Activated B cell treated with CpG ODN at 0.5 μM for 24 hours (primary cell): ENCODE results near the gene TNFSF4. TPM values are rescaled to one million over a fixed set of nuclear protein-coding genes. Genes with fewer than 3 reads are reported as not detected.

ENCODE experiments used
- ATAC-seq: fragments of 200-7000 bp; cut with Tn5 transposase; one replicate; pipeline ENCODE4 v1.10.0; 2021; ENCODE audit warnings: low read depth, mild to moderate bottlenecking, moderate library complexity
- CTCF ChIA-PET: fragments of 350-600 bp; sonication (Branson Sonifier 250); formaldehyde crosslinking; loops from one replicate; lab custom pipeline; 2021; ENCODE audit warnings: antibody characterized with exemption; lab: Charles Lee
- POLR2A ChIA-PET: fragments of 350-600 bp; sonication (Branson Sonifier 250); formaldehyde crosslinking; loops from one replicate; lab custom pipeline; 2021; ENCODE audit warnings: antibody characterized with exemption; lab: Charles Lee
- DNase-seq: peaks from one replicate; pipeline ENCODE4 v3.0.0; 2022
- H3K27ac Mint-ChIP-seq: one replicate; pipeline ENCODE4 v1.8.0; 2020; ENCODE audit warnings: mixed read lengths
- H3K27me3 Mint-ChIP-seq: one replicate; pipeline ENCODE4 v1.8.0; 2021; ENCODE audit warnings: mixed read lengths
- H3K36me3 Mint-ChIP-seq: one replicate; pipeline ENCODE4 v1.8.0; 2021; ENCODE audit warnings: low read depth, mixed read lengths
- H3K4me1 Mint-ChIP-seq: one replicate; pipeline ENCODE4 v1.8.0; 2021; ENCODE audit warnings: mixed read lengths
- H3K4me3 Mint-ChIP-seq: one replicate; pipeline ENCODE4 v1.8.0; 2020; ENCODE audit warnings: mild to moderate bottlenecking, mixed read lengths
- H3K9me3 Mint-ChIP-seq: one replicate; pipeline ENCODE4 v1.8.0; 2020; ENCODE audit warnings: mixed read lengths
- CTCF ChIP-seq: fragments of 200-600 bp; IDR thresholded peaks from one replicate; pipeline ENCODE4 v1.8.0; 2022; ENCODE audit warnings: antibody characterized with exemption, mild to moderate bottlenecking
- intact Hi-C: fragments of 100-400 bp; cut with micrococcal nuclease; formaldehyde crosslinking; loops from one replicate; pipeline ENCODE4 v1.15.1; 2024
- total RNA-seq: library from RNA; stranded (reverse); gene quantifications from 2 replicates; pipeline ENCODE4 v1.2.3, GENCODE V29; 2022

Gene TNFSF4
- total RNA-seq, 1 donor from 2014 or later: 8.6 TPM

GRCh38 chr1:173205146-173206051, 1.7 kb downstream of the TNFSF4 start:
- CTCF ChIA-PET: interaction anchor here (0.7 to 13.1 kb wide), 9 partner anchors 212 to 620 kb away, joined by 3 to 249 read pairs (median 4); partner anchors contain the start of gene CENPL
- Mint-ChIP-seq H3K27me3 (no peaks in the 10 kb centered on the region), H3K4me3 (peak overlapping the region; percentile 81), H3K9me3 (no peaks in the 10 kb centered on the region), H3K4me1 (peaks cover 51% of the 10 kb centered on the region), H3K36me3 (no peaks in the 10 kb centered on the region), H3K27ac (peak overlapping the region; percentile 83)
- DNase-seq (no peak), ATAC-seq (peak; percentile 38)
- intact Hi-C loops: loop anchor here (2.0 to 10.0 kb wide), 4 partner anchors 205 to 1539 kb away; no protein-coding TSS in a partner anchor
- no peak for TF ChIP-seq CTCF
- POLR2A ChIA-PET: interaction anchor here (1.0 to 3.3 kb wide), 7 partner anchors 10 to 460 kb away, joined by 5 to 24 read pairs (median 8); no protein-coding TSS in a partner anchor

- ATAC-seq (no peak), DNase-seq (no peak)
- no peak for TF ChIP-seq CTCF
- POLR2A ChIA-PET: interaction anchor here (1.4 to 3.3 kb wide), 5 partner anchors 9 to 460 kb away, joined by 6 to 24 read pairs (median 8); no protein-coding TSS in a partner anchor
- no peaks in the 10 kb centered on the region for H3K9me3 Mint-ChIP-seq
- H3K4me3 Mint-ChIP-seq: peak overlapping the region; percentile 21
- H3K27ac Mint-ChIP-seq: peak overlapping the region; percentile 19
- no peaks in the 10 kb centered on the region for H3K27me3 Mint-ChIP-seq
- H3K4me1 Mint-ChIP-seq: peaks cover 51% of the 10 kb centered on the region
- H3K36me3 Mint-ChIP-seq: no peaks in the 10 kb centered on the region
- CTCF ChIA-PET: interaction anchor here (0.7 to 13.1 kb wide), 8 partner anchors 213 to 620 kb away, joined by 3 to 249 read pairs (median 9); partner anchors contain the start of gene CENPL
- intact Hi-C loops: loop anchor here (5.0 to 10.0 kb wide), 2 partner anchors 187 to 1540 kb away; no protein-coding TSS in a partner anchor
Measured at GRCh38 chr1:173204693-173205092, 2.4 kb downstream of the TNFSF4 start.

GRCh38 chr1:173202424-173203145, 4.5 kb downstream of the TNFSF4 start:
- Mint-ChIP-seq H3K27me3 (no peaks in the 10 kb centered on the region), H3K9me3 (no peaks in the 10 kb centered on the region), H3K27ac (no peak overlapping the region), H3K4me1 (peaks cover 50% of the 10 kb centered on the region), H3K4me3 (no peak overlapping the region), H3K36me3 (no peaks in the 10 kb centered on the region)
- DNase-seq (no peak), ATAC-seq (no peak)
- ChIA-PET CTCF (interaction anchor here (0.8 to 13.1 kb wide), 31 partner anchors 9 to 459 kb away, joined by 3 to 249 read pairs (median 4); no protein-coding TSS in a partner anchor), POLR2A (interaction anchor here (0.6 to 1.8 kb wide), 8 partner anchors 10 to 457 kb away, joined by 3 to 13 read pairs (median 4); no protein-coding TSS in a partner anchor)
- no peak for TF ChIP-seq CTCF
- intact Hi-C loops: loop anchor here (1.0 to 10.0 kb wide), 5 partner anchors 185 to 1542 kb away; no protein-coding TSS in a partner anchor

GRCh38 chr1:173201969-173202368, 5.2 kb downstream of the TNFSF4 start:
- Mint-ChIP-seq H3K4me3 (no peak overlapping the region), H3K9me3 (no peaks in the 10 kb centered on the region), H3K36me3 (no peaks in the 10 kb centered on the region), H3K27ac (no peak overlapping the region), H3K27me3 (no peaks in the 10 kb centered on the region), H3K4me1 (peaks cover 46% of the 10 kb centered on the region)
- DNase-seq (no peak), ATAC-seq (peak; percentile 50)
- no peak for TF ChIP-seq CTCF
- intact Hi-C loops: loop anchor here (1.0 to 10.0 kb wide), 5 partner anchors 185 to 1543 kb away; no protein-coding TSS in a partner anchor
- CTCF ChIA-PET: interaction anchor here (0.8 to 13.1 kb wide), 28 partner anchors 9 to 463 kb away, joined by 3 to 249 read pairs (median 4); no protein-coding TSS in a partner anchor
- POLR2A ChIA-PET: interaction anchor here (0.6 to 1.8 kb wide), 7 partner anchors 10 to 457 kb away, joined by 3 to 13 read pairs (median 4); no protein-coding TSS in a partner anchor
